IMR-90 (cell line): Measurements from ENCODE around the gene PLCG1.

ENCODE experiments used
- CHD1 ChIP-seq: IDR thresholded peaks from 2 replicates; pipeline ENCODE4 v1.6.1; 2012; ENCODE audit warnings: low read depth, low read length, improper control_type of control experiment
- CTCF ChIP-seq: conservative IDR thresholded peaks from 2 replicates; pipeline ENCODE4 v1.5.1; 2012; ENCODE audit warnings: mild to moderate bottlenecking, low read depth, low read length, improper control_type of control experiment
- MAFK ChIP-seq: IDR thresholded peaks from 2 replicates; pipeline ENCODE4 v1.6.1; 2012; ENCODE audit warnings: low read depth, low read length, improper control_type of control experiment
- POLR2A ChIP-seq: IDR thresholded peaks from 2 replicates; pipeline ENCODE4 v1.6.1; 2012; ENCODE audit warnings: mild to moderate bottlenecking, low read depth, low read length

- no peak for TF ChIP-seq CTCF
- no peak for TF ChIP-seq MAFK
- no peak for TF ChIP-seq CHD1
- TF ChIP-seq POLR2A, result no peak
Observed at GRCh38 chr20:41152108-41152757, 14.9 kb downstream of the PLCG1 start.
